DOHH2 (cell line): ENCODE results near the gene SV2C.

ENCODE experiments used
- H3F3A ChIP-seq: fragments of 200-600 bp; sonication (generic), shearing (Covaris generic); 2 replicates; pipeline ENCODE4 v1.6.0; 2016; ENCODE audit warnings: antibody characterized with exemption, mild to moderate bottlenecking; ENCODE audit not compliant: control insufficient read depth, insufficient read depth
- H3K27ac ChIP-seq: fragments of 200-600 bp; sonication (generic); 2 replicates; pipeline ENCODE4 v1.5.1; 2014; ENCODE audit warnings: low read depth, mild to moderate bottlenecking, low read length, moderate library complexity
- H3K27me3 ChIP-seq: fragments of 200-600 bp; sonication (generic); 2 replicates; pipeline ENCODE4 v1.6.1; 2014; ENCODE audit warnings: mild to moderate bottlenecking, low read length, mixed read lengths; ENCODE audit not compliant: control insufficient read depth
- H3K36me3 ChIP-seq: fragments of 200-600 bp; sonication (generic); 2 replicates; pipeline ENCODE4 v1.6.1; 2014; ENCODE audit warnings: mild to moderate bottlenecking, low read length, moderate library complexity, mixed read lengths; ENCODE audit not compliant: control insufficient read depth
- H3K4me1 ChIP-seq: fragments of 200-600 bp; sonication (generic); 2 replicates; pipeline ENCODE4 v1.6.1; 2014; ENCODE audit warnings: mild to moderate bottlenecking, low read length, mixed read lengths; ENCODE audit not compliant: control insufficient read depth
- H3K4me2 ChIP-seq: fragments of 200-600 bp; sonication (generic); 2 replicates; pipeline ENCODE4 v1.6.0; 2014; ENCODE audit warnings: mild to moderate bottlenecking, low read length, moderate library complexity
- H3K4me3 ChIP-seq: fragments of 200-600 bp; sonication (generic); 2 replicates; pipeline ENCODE4 v1.5.1; 2014; ENCODE audit warnings: mild to moderate bottlenecking, low read length, mixed read lengths
- H3K79me2 ChIP-seq: fragments of 200-600 bp; sonication (generic); 2 replicates; pipeline ENCODE4 v1.6.1; 2014; ENCODE audit warnings: mild to moderate bottlenecking, low read length, mixed read lengths; ENCODE audit not compliant: control insufficient read depth
- H3K9me2 ChIP-seq: fragments of 200-600 bp; sonication (generic); replicated peaks from 2 replicates; pipeline ENCODE4 v1.6.1; 2014; ENCODE audit warnings: mild to moderate bottlenecking, low read length, mixed read lengths; ENCODE audit not compliant: control insufficient read depth
- H3K9me3 ChIP-seq: fragments of 200-600 bp; sonication (generic); 2 replicates; pipeline ENCODE4 v1.6.1; 2014; ENCODE audit warnings: antibody characterized with exemption, low read length, mixed read lengths; ENCODE audit not compliant: control insufficient read depth, insufficient read depth
- H4K20me1 ChIP-seq: fragments of 200-600 bp; sonication (generic); 2 replicates; pipeline ENCODE4 v1.6.0; 2014; ENCODE audit warnings: low read depth, mild to moderate bottlenecking, antibody characterized with exemption, low read length, moderate library complexity; ENCODE audit not compliant: control insufficient read depth, insufficient read depth
- CTCF ChIP-seq: fragments of 200-600 bp; sonication (generic); IDR thresholded peaks from one replicate; pipeline ENCODE4 v1.5.1; 2014; ENCODE audit warnings: antibody characterized with exemption, mild to moderate bottlenecking, low read depth, low read length; ENCODE audit not compliant: poor library complexity, severe bottlenecking
- EZH2phosphoT487 ChIP-seq: fragments of 200-600 bp; sonication (generic); IDR thresholded peaks from 2 replicates; pipeline ENCODE4 v1.6.1; 2017; ENCODE audit warnings: borderline replicate concordance, mild to moderate bottlenecking, antibody characterized with exemption, low read length, moderate library complexity, mixed read lengths

The SV2C gene

GRCh38 chr5:76274571-76274970 is 191.4 kb downstream of the SV2C start:
- Histone ChIP-seq H3K27me3 (peaks cover 4% of the 10 kb centered on the region; the same call in 1 of the 2 replicates), H3K36me3 (no peaks in the 10 kb centered on the region), H3K9me3 (no peaks in the 10 kb centered on the region), H3K4me1 (peaks cover 10% of the 10 kb centered on the region), H3K9me2 (no peaks in the 10 kb centered on the region), H3F3A (no peaks in the 10 kb centered on the region), H3K79me2 (no peaks in the 10 kb centered on the region), H3K4me3 (no peak overlapping the region), H3K27ac (no peak overlapping the region), H3K4me2 (no peak overlapping the region), H4K20me1 (no peaks in the 10 kb centered on the region)
- no peak for TF ChIP-seq EZH2phosphoT487

- H3K27me3 ChIP-seq: no peaks in the 10 kb centered on the region
- TF ChIP-seq CTCF: no peak
- TF ChIP-seq EZH2phosphoT487: no peak
- peaks cover 16% of the 10 kb centered on the region for H3K4me1 ChIP-seq
- H3K4me2 ChIP-seq: no peak overlapping the region
- H3K9me2 ChIP-seq: no peaks in the 10 kb centered on the region
- no peak overlapping the region for H3K4me3 ChIP-seq
- no peaks in the 10 kb centered on the region for H3K36me3 ChIP-seq
- no peaks in the 10 kb centered on the region for H3K79me2 ChIP-seq
- H3K27ac ChIP-seq: no peak overlapping the region
- H4K20me1 ChIP-seq: no peaks in the 10 kb centered on the region
- no peaks in the 10 kb centered on the region for H3F3A ChIP-seq
- H3K9me3 ChIP-seq: no peaks in the 10 kb centered on the region
These were observed 194.6 kb downstream of the SV2C start for GRCh38 chr5:76277736-76278135.

DNA sequence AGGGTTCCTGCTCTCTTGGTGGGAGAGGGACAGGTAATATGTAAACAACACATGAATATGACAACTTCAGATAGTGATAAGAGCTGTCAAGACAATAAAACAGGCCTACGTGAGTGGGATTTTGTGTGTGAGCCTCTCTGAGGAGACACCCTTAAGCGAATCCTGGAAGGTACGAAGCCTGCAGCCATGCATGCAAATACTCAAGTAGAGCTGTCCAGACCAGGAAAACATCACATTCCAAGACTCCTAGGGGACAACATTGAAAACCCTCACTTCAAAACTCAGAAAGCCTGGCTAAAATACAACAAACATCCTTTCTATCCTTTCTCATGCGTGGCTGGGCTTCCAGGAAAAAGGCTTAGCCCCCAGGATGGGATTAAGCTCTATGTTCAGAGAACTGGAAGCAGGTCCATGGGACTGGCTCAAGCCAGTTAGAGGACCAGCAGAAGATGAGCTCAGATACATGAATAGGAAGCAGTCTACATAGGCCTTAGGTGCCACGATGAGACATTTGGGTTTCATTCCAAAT is 195.1 kb downstream of the SV2C start:
- no peaks in the 10 kb centered on the region for H4K20me1 ChIP-seq
- no peak for TF ChIP-seq EZH2phosphoT487
- TF ChIP-seq CTCF: no peak
- no peaks in the 10 kb centered on the region for H3K9me3 ChIP-seq
- H3K4me1 ChIP-seq: peaks cover 16% of the 10 kb centered on the region
- H3K27ac ChIP-seq: no peak overlapping the region
- H3K79me2 ChIP-seq: no peaks in the 10 kb centered on the region
- no peak overlapping the region for H3K4me2 ChIP-seq
- no peak overlapping the region for H3K4me3 ChIP-seq
- no peaks in the 10 kb centered on the region for H3K9me2 ChIP-seq
- no peaks in the 10 kb centered on the region for H3K27me3 ChIP-seq
- no peaks in the 10 kb centered on the region for H3F3A ChIP-seq
- no peaks in the 10 kb centered on the region for H3K36me3 ChIP-seq

DNA sequence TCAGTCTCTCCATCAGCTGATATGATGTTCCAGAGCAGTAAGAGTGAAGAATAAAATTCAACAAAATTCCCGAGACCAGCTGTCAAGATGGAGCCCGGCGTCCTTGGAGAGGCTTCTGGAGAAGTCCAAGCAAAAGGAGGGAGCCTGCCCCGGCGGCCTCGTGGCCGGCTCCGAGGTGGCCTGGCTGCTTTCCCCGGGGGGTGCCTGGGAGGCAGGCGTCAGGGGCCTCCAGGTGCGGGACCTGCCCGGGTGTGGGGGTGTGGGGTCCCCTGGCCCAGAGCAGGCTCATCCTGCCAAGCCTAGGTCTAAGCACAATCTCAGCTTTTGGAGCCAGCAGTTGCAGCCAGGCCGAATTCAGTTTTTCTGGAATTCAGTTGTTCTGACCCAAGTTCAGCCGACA is 197.3 kb downstream of the SV2C start:
- H4K20me1 ChIP-seq: no peaks in the 10 kb centered on the region
- H3K4me2 ChIP-seq: no peak overlapping the region
- no peak overlapping the region for H3K4me3 ChIP-seq
- TF ChIP-seq EZH2phosphoT487 (no peak), CTCF (no peak)
- H3K79me2 ChIP-seq: no peaks in the 10 kb centered on the region
- peaks cover 10% of the 10 kb centered on the region for H3K4me1 ChIP-seq
- H3K27me3 ChIP-seq: no peaks in the 10 kb centered on the region
- no peaks in the 10 kb centered on the region for H3K9me2 ChIP-seq
- no peaks in the 10 kb centered on the region for H3K36me3 ChIP-seq
- H3K27ac ChIP-seq: no peak overlapping the region
- H3K9me3 ChIP-seq: no peaks in the 10 kb centered on the region
- no peaks in the 10 kb centered on the region for H3F3A ChIP-seq
